Cardiac fibroblast (primary cell): Measurements from ENCODE around the gene ZBTB20.

Experiments
- DNase-seq, 2 donors: peaks; one replicate each; pipeline versions ENCODE4 v3.0.0 to v3.0.0-alpha.2; 2010; ENCODE audit warnings: low read depth in 2 of 2
- H3K4me3 ChIP-seq, 2 donors: replicated peaks in 1 of 2; 1 replicate in 1 of 2; 2 replicates in 1 of 2; pipeline ENCODE4 v1.5.1; 2011; ENCODE audit warnings: low read depth in 2 of 2, low read length in 2 of 2, mild to moderate bottlenecking in 2 of 2, moderate library complexity in 1 of 2
- CTCF ChIP-seq: IDR thresholded peaks from one replicate; pipeline ENCODE4 v1.5.1; 2011; ENCODE audit warnings: low read depth, mild to moderate bottlenecking, low read length, inconsistent platforms

The ZBTB20 gene

GRCh38 chr3:114510201-114510600 is 636.9 kb downstream of the ZBTB20 start:
- no peak for TF ChIP-seq CTCF
- H3K4me3 ChIP-seq, result no peak overlapping the region
- DNase-seq, result no peak

GRCh38 chr3:114509756-114510155 is 637.3 kb downstream of the ZBTB20 start:
- H3K4me3 ChIP-seq, result no peak overlapping the region
- no peak for TF ChIP-seq CTCF
- no peak for DNase-seq

- H3K4me3 ChIP-seq, result no peak overlapping the region
- TF ChIP-seq CTCF, result no peak
- peak in 1 of 2 donors; percentile 20 for DNase-seq
Observed at GRCh38 chr3:114508976-114509375, 638.1 kb downstream of the ZBTB20 start.

- DNase-seq, result no peak
- no peak overlapping the region for H3K4me3 ChIP-seq
- TF ChIP-seq CTCF, result no peak
Observed at GRCh38 chr3:114508208-114508607, 638.9 kb downstream of the ZBTB20 start.

GRCh38 chr3:114506591-114507300 is 640.3 kb downstream of the ZBTB20 start:
- TF ChIP-seq CTCF, result no peak
- peak; percentile 14 to 38 for DNase-seq
- H3K4me3 ChIP-seq, result no peak overlapping the region

- H3K4me3 ChIP-seq, result no peak overlapping the region
- DNase-seq, result peak in 1 of 2 donors; percentile 53
- TF ChIP-seq CTCF, result no peak
Observed at GRCh38 chr3:114504941-114505628, 642.0 kb downstream of the ZBTB20 start.

GRCh38 chr3:114502204-114502603 is 644.9 kb downstream of the ZBTB20 start:
- no peak overlapping the region for H3K4me3 ChIP-seq
- no peak for DNase-seq
- TF ChIP-seq CTCF, result no peak
